ENCODE results near the gene EIF4E1B. TPM values are rescaled to one million over a fixed set of nuclear protein-coding genes. Genes with fewer than 3 reads are reported as not detected.

Gene EIF4E1B
- total RNA-seq, 1 experiment from 2014 or later, result not detected

DNA sequence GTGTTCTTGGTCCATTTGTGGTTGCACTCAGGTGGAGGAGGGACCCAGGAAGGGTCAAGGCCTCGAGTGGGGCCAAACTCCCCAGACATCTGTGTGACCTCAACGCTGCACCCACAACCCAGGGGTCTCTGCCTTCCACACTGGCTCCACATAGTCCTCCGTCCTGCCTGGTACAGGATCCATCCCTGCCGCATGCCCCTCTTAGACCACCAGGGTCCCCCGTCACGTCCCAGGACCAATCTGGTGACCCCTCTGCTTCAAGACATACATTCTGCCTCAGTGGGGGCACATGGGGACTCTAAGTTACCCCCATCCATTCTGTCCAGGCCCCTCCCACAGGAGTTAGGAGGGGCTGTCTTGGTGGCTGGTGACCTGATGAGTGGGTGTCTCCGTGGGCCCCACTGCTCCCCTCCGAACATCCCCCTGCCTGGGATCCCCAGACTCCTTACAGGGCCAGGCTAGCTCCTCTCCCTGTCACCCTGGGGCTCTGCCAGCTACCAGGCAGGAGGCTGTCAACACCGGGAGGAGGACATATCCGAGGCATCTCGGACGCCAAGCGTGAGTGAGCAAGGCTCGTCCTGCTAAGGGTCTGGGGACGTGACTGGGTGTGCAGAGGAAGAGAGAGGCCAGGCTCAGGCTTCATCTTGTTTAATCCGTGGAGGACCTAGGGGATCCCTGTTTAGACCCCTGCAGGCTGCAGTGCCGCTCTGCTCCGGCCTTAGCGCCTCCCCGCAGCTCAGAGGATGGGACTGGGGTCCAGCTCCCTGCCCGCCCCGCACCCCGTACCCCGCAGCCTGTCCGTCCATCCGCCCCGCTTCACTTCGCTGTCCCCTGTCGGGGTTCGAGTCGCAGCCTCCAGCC, 49.1 kb downstream of the EIF4E1B start:
- DNase-seq (ENCODE audit: extremely low read depth, low read depth), result no peak

DNA sequence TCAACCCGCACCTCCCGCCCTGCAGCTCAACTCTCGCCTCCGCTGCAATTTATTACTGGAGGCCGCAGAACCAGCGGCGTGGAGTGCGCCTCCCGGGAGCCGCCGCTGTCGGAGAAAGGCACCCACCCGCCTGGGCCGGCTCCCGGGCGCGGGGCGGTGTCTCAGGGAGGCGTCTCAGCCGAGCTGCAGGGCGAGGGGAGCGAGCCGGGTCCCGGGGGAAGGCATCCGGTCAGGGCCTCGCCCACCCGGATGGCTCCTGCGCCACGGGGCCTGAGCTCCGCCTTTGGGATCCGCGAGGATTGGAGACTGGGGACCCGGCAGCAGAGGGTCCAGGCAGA, 49.7 kb downstream of the EIF4E1B start:
- DNase-seq (ENCODE audit: extremely low read depth, low read depth), result no peak

DNA sequence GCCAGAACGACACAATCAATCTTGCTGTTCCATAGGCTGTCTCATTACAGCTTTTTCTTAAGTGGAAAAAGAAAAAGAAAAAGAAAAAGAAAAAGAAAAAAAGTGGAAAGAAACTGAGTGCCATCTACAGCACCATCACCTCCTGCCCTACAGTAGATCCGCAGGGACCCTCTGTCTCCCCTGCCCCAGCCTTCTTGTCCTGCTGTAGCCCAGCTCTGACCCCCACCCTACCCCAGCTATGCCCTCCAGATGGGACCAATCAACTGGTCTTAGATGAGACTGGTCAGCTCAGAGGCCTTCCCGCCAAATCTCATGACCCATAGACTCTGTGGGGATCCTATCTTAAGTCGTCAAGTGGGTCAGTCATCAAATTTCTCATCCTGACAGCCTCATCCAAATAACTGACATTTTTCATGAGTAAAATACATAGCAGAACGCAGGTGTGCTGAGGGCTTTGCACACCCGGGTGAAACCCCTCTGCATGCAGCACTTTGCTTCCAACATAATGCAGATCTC, 51.6 kb downstream of the EIF4E1B start:
- DNase-seq (ENCODE audit: extremely low read depth, low read depth), result no peak

DNA sequence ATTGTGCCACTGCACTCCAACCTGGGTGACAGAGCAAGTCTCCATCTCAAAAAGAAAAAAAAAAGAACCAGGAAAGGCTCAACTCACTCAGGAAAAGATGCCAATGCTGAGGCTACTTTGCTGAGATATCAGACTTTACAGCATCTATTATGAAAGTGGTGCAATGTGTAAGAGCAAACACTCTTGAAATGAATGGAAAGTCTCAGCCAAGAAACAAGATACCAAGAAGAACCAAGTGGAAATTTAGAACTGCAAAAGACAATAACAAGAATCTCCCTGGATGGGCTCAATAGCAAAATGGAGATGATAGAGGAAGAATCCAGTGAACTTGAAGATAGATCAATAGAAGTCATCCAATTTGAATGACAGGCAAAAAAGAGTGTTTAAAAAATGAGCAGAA, 54.5 kb downstream of the EIF4E1B start:
- no peak for DNase-seq (ENCODE audit: extremely low read depth, low read depth)

DNA sequence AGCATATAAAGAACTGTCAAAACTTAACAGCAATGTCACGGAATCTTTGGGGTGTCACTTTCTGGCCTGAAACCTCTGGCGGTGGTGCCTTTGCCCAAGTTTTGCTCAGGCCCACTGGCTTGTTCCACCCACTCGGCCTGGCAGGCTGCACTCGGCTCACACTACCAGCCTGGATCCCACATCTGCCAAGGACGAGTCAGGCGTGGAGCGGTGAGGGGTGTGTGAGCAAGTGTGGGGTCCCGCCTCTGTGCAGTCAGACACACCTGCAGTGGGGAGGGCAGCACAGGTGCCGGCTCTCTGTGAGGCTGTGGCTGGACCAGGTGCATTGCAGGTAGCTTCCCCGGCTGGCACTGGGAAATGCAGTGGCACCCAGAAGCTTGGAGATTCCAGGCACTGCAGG, 56.8 kb downstream of the EIF4E1B start:
- DNase-seq (ENCODE audit: extremely low read depth, low read depth), result no peak

DNA sequence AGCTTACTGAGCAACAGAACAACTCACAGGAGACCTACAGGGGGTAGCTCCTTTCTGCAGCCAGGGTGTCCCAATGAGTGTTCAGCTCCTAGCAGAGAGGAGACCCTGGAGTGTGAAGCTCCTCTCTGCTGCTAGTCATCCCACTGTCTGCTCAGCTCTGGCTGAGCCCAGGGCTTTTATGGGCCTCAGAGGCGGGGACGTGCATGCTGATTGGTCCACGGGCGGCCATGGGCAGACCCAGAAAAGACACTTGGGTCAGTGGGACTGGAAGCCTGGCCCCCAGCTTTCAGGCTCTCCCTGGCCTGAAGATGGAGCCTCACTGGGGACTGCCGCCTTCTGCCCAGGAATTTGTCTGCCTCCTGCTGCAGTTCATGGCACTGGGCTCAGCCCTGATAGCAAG, 57.4 kb downstream of the EIF4E1B start:
- no peak for DNase-seq (ENCODE audit: extremely low read depth, low read depth)

DNA sequence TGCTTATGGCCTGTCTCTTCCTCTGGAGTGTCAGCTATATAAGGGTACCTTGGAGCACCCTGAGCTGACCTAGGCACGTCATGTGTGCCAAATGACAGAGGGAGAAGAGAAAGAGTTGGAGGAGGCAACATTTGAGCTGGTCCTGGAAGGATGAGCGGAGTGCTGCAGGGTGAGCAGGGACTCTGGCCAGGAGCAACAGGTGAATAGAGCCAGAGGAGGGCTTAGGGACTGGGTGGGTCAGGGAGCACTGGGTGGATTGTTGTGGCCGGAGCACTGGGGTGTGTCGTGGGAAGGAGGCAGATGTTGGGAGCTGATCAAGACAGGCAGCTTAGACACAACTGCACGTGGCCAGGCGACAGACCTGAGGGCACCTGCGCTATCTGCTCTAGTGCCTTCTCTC, 60.4 kb downstream of the EIF4E1B start:
- no peak for DNase-seq (ENCODE audit: extremely low read depth, low read depth)

DNA sequence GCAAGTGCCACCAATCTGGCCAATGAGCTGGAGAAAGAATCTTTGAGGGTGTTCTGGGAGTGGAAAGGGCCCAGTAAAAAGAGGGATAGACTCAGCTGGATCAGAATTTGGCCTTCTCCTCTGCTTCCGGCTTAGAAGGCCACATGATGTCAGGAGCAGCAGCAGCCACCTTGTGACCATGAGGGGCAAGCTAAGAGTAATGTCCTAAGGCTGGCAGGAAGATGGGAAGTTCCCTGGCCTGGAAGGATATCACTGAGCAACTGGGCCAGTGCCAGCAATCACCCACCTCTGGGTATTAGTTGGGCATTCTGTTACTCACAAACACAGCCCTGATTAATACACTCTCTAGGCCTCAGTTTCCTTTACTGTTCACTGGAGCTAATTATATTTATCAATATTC, 61.0 kb downstream of the EIF4E1B start:
- DNase-seq (ENCODE audit: extremely low read depth, low read depth), result no peak

DNA sequence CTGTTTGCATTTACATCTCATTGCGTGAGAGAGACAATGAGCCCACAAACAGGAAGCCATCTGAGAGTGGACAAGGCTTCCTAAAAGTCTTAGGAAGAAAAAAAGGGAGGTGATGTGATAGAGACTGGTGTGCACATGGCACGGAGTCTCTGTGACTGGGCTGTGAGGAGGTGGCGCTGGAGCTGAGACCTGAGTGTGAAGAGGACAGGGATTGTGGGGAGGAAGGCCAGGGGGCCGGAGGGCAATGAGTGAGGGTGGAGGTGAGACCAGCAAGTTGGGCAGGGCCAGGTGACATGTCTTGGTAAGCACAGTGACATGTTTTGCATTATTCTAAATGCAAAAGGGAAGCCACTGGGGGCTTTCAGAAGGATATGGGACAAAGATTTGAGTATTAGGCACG, 61.9 kb downstream of the EIF4E1B start:
- DNase-seq (ENCODE audit: extremely low read depth, low read depth), result no peak

DNA sequence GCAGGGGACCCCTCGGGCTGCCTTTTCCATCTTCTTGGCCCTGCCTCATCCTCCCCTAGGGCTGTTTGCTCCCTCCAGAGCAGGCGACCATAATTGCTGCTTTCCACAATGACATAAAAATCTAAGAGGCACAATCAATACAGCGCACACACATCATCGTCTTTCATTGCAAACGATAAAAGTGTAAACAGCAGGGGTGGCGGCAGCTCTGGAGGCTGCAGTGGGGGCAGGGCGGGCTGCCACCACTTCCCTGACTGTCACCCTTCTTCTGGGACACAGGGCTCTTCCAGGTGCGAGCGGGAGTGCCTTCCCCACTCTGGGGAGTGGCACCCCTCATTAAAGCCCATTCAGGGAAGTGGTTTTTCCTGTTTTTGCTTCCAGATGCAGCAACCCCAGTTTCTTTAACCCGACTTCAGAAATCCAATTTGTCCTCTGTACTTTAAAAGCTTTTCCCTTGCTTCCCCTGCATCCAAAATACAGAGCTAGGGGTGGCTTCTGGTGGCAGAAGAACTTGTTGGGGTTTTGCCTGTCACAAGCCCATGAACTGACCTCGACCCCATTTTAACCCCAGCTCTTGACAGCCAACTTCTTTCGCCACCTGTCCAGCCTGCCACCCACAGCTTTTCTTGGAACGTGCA, 62.5 kb downstream of the EIF4E1B start:
- DNase-seq (ENCODE audit: extremely low read depth, low read depth), result no peak

DNA sequence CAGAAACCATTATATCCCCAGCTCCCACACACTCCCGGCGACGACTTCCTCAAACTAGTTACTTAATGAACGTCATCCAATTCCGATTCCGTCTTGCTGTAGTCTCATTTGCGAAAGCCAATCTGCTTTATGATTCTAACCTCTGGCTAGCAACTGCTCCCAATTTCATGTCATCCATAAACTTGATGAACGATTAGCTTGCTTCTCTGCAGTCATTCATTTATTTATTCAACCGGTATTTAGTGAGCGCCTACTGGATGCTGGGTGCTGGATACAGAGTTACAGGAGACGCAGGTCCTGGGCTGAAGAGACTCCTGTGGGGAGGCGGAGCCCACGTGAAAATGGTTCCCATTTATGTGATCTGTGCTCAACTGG, 63.0 kb downstream of the EIF4E1B start:
- no peak for DNase-seq (ENCODE audit: extremely low read depth, low read depth)

DNA sequence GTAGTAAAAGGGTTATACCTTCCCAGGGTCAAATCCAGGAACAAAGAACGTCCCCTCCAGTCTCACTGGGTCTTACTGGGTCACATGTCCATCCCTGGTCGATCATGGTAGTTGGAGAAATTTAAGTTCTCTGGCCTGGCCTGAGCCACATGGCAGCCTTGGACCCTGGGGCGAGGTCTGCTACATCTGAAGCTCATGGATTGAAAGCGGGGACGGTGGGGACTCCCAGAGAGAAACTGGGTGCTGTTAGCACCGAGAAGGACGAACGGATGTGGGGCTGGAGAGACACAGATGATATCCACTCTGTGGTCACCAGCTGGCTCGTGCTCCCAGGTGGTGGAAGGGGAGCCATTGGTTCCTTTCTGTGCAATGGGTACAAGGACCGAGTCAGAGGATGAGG, 63.7 kb downstream of the EIF4E1B start:
- no peak for DNase-seq (ENCODE audit: extremely low read depth, low read depth)

DNA sequence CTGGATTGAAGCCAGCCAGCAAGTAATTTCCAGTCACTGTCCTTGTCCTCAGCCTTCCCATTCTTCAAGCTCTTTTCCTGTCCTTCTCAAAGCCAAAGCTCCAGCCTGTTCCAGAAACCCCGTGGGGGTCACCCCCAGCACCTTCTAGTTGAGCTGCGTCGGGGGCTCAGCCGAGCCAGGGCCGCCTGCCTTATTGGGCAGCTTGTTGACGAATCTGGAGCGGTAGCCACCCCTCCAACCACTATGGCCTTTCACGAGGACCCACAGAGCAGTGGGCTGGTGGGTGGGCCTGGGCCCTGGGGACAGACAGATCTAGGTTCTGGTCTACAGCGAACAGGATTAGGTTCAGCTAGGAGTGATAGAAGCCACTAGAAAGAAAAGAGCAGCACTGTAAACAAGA, 64.2 kb downstream of the EIF4E1B start:
- no peak for DNase-seq (ENCODE audit: extremely low read depth, low read depth)

DNA sequence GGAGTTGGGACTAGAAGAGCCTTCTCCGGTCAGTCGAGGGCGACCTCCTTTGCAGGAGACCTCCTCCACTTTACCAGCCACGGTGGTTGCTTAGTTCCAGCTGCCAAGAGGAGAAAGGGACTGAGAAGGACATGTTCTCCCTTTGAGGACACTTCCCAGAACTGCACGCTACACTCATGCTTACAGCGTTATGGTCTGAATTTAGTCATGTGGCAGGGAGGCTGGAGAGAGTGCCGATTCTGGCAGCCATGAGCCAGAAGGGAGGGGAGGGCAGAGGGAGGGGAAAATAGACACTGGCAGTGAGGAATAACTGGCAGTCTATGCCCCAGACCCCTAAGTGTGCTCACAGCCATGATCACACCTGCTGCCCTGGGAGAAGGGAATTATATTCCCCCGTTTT, 64.6 kb downstream of the EIF4E1B start:
- DNase-seq (ENCODE audit: extremely low read depth, low read depth), result no peak

Small RNA genes lying within 50 kb of the gene (small RNA-seq; reads per million reads assigned to genes)
- gene MIR4281, result 0 reads per million in 2 experiments

Other genes starting within 250 kb of the EIF4E1B start
- gene NOP16, start 242.1 kb upstream of the EIF4E1B start, total RNA-seq (2014; rRNA removed; shearing (Covaris generic)), result 40.8 and 49.4 TPM in 2 replicates
- gene HIGD2A, start 241.9 kb upstream of the EIF4E1B start, total RNA-seq (2014; rRNA removed; shearing (Covaris generic)), result 172 and 187 TPM in 2 replicates
- gene CLTB, start 214.1 kb upstream of the EIF4E1B start, total RNA-seq (2014; rRNA removed; shearing (Covaris generic)), result 68.2 and 76.0 TPM in 2 replicates
- 60.4 and 72.4 TPM in 2 replicates for gene FAF2, start 182.3 kb upstream of the EIF4E1B start, total RNA-seq (2014; rRNA removed; shearing (Covaris generic))
- 21.6 and 24.5 TPM in 2 replicates for gene RNF44, start 93.3 kb upstream of the EIF4E1B start, total RNA-seq (2014; rRNA removed; shearing (Covaris generic))
- not detected in 2 replicates for gene CDHR2, start 81.3 kb upstream of the EIF4E1B start, total RNA-seq (2014; rRNA removed; shearing (Covaris generic))
- 1.5 and 2.0 TPM in 2 replicates for gene GPRIN1, start 20.5 kb upstream of the EIF4E1B start, total RNA-seq (2014; rRNA removed; shearing (Covaris generic))
- 0.10 TPM in 1 of 2 replicates, not detected in the other for gene SNCB, start 141 bp upstream of the EIF4E1B start, total RNA-seq (2014; rRNA removed; shearing (Covaris generic))
- gene TSPAN17, start 16.8 kb downstream of the EIF4E1B start, total RNA-seq (2014; rRNA removed; shearing (Covaris generic)), result 25.0 and 33.8 TPM in 2 replicates
- not detected in 2 replicates for gene UNC5A, start 179.9 kb downstream of the EIF4E1B start, total RNA-seq (2014; rRNA removed; shearing (Covaris generic))